Measurements from ENCODE around the gene PRR19. TPM values are rescaled to one million over a fixed set of nuclear protein-coding genes. Genes with fewer than 3 reads are reported as not detected.

Gene PRR19
- total RNA-seq, 4 donors from 2014 or later: 0.27 to 0.45 TPM; not detected in 2

DNA sequence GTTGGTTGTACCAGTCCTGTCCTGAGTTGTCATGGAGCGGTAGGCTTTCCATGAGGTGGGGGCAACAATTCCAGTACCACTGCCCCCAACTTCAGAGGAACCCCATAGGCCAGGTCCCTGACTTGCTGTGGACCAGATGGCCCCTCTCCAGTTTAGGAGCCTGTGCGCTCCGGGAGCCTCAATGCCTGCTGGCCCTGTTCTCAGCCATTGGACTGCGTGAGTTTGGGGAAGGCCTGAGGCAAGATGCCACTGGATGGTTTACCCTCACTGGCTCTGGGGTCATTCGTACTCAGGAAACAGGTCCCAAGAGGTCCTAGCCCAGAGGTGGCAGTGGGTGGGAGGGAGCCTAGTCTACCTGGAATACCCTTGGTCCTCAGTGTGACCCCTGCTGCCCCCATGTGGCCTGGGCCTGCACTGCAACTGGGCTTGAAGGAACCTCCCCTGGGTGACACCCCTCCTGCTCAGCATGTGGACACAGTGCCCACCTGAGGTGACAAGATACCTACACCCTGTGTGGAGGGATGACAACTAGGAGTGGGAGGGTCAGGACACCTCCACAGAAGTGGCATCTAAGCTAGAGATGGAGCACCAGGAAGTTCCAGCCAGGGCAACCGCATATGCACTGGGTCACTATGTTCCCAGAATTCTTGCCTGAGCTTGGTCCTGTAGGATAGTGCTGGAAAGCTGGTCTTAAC, 6.0 kb upstream of the PRR19 start:
- Histone ChIP-seq H3K27me3 (no peaks in the 10 kb centered on the region), H3K27ac (no peak overlapping the region), H3K4me1 (no peaks in the 10 kb centered on the region), H3K36me3 (peaks cover 27 to 30% of the 10 kb centered on the region in 2 donors), H3K4me3 (replicated peaks in 1 of 3) (no peak overlapping the region), H3K9me3 (no peaks in the 10 kb centered on the region)
- 78 to 86% methylated on average over 5 of the region's 6 CpGs for WGBS, 2 donors
- peak; percentile 85 to 87 for DNase-seq
- TF ChIP-seq, protein P1, sequence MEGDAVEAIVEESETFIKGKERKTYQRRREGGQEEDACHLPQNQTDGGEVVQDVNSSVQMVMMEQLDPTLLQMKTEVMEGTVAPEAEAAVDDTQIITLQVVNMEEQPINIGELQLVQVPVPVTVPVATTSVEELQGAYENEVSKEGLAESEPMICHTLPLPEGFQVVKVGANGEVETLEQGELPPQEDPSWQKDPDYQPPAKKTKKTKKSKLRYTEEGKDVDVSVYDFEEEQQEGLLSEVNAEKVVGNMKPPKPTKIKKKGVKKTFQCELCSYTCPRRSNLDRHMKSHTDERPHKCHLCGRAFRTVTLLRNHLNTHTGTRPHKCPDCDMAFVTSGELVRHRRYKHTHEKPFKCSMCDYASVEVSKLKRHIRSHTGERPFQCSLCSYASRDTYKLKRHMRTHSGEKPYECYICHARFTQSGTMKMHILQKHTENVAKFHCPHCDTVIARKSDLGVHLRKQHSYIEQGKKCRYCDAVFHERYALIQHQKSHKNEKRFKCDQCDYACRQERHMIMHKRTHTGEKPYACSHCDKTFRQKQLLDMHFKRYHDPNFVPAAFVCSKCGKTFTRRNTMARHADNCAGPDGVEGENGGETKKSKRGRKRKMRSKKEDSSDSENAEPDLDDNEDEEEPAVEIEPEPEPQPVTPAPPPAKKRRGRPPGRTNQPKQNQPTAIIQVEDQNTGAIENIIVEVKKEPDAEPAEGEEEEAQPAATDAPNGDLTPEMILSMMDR (IDR thresholded peaks at IDR 0.05): peak; percentile 85 to 98 (median 90)
- no peak for TF ChIP-seq POLR2A (IDR thresholded peaks at IDR 0.05)
- intact Hi-C loops (cut with DNase I): loop anchor here (5.0 kb wide), 1 partner anchor 49 kb away; no protein-coding TSS in a partner anchor

DNA sequence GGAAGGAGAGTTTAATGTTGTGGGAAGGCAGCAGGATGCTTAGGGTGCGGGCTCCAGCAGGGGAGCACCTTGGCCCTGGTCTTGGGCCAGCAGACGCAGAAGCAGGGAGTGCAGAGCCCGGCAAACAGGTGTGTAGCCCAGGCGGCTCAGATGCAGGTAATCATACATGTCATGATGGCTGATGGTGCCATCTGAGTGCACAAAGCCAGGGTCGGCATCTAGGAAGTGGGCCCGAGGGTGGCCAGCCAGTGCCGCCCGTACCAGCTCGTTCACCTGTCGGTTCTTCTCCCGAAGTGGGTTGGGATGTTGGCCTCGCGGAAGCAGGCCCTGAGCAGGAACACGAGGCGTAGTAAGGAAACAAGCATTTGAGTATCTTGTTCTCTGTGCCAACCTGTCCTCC, 4.9 kb upstream of the PRR19 start:
- H3K4me3 ChIP-seq (replicated peaks in 1 of 3): no peak overlapping the region
- H3K4me1 ChIP-seq: peaks cover 4 to 6% of the 10 kb centered on the region in 2 donors
- TF ChIP-seq POLR2A (IDR thresholded peaks at IDR 0.05): no peak
- TF ChIP-seq, protein P1 (IDR thresholded peaks at IDR 0.05): no peak
- WGBS, 2 donors: 89 to 92% methylated on average over 13 to 15 of the region's 15 CpGs
- H3K27ac ChIP-seq: no peak overlapping the region
- H3K36me3 ChIP-seq: peaks cover 17 to 20% of the 10 kb centered on the region in 2 donors
- no peak for DNase-seq
- intact Hi-C loops (cut with DNase I): loop anchor here (5.0 kb wide), 1 partner anchor 50 kb away; no protein-coding TSS in a partner anchor
- no peaks in the 10 kb centered on the region for H3K9me3 ChIP-seq
- no peaks in the 10 kb centered on the region for H3K27me3 ChIP-seq

DNA sequence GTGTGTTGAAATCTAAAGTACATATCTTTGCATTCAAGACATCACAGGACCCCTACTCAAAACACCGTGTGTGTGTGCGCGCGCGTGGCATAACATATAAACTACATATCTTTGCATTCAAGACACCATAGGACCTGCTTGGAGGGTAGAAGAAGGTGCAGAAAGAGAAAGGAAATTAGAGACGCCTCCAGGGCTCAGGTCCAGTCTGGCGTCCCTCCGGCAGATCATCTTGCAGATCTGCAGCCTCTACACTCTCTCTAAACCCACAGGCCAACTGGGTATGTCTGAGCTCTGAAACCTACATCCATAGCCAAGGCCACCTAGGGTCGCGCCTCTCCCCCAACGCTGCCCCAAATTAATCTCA, 1.2 kb downstream of the PRR19 start:
- H3K27ac ChIP-seq: no peak overlapping the region
- H3K36me3 ChIP-seq: no peaks in the 10 kb centered on the region
- H3K9me3 ChIP-seq: no peaks in the 10 kb centered on the region
- no peak for TF ChIP-seq POLR2A (IDR thresholded peaks at IDR 0.05)
- TF ChIP-seq, protein P1 (IDR thresholded peaks at IDR 0.05): no peak
- no peak overlapping the region for H3K4me3 ChIP-seq (replicated peaks in 1 of 3)
- H3K27me3 ChIP-seq: no peaks in the 10 kb centered on the region
- intact Hi-C loops (cut with DNase I): no loop called here
- DNase-seq: no peak
- WGBS, 2 donors: 50 to 63% methylated on average over 11 of the region's 11 CpGs
- peaks cover 6 to 11% of the 10 kb centered on the region in 2 donors for H3K4me1 ChIP-seq

DNA sequence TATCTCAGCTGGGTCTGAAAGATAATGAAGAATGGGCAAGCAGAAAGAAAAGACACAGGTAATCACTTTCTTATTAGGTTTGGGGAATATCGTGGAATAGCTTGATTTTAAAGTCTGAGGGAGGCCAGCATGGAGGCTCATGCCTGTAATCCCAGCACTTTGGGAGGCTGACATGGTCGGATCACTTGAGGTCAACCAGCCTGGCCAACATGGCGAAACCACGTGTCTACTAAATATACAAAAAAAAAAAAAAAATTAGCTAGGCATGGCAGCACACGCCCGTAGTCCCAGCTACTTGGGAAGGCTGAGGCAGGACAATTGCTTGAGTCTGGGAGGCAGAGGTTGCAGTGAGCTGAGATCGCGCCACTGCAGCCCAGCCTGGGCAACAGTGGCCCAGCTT, 1.9 kb downstream of the PRR19 start:
- no peaks in the 10 kb centered on the region for H3K27me3 ChIP-seq
- H3K4me3 ChIP-seq (replicated peaks in 1 of 3): no peak overlapping the region
- intact Hi-C loops (cut with DNase I): no loop called here

DNA sequence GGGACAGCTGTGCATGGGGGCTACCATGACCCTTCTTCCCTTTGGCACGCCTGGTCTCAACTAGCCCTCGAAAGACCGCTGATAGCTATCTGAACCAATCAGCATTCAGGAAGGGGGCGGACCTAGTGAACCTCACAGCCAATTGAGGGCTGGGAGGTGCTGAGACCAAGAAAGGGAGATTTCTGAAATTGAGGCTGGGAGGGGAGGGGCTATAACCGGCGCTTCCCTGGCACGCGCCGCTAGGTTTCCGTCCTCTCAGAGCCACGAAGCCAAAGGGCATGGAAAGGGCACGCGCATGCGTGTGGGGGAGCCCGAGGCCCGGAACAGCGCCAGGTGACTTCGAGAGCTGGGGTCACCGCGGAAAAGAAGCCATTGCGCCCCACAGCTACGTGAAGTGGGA, 4.7 kb downstream of the PRR19 start:
- 83 to 93% methylated on average over 22 of the region's 22 CpGs for WGBS, 2 donors
- TF ChIP-seq POLR2A (IDR thresholded peaks at IDR 0.05): no peak
- TF ChIP-seq, protein P1 (IDR thresholded peaks at IDR 0.05): no peak
- H3K27me3 ChIP-seq: no peaks in the 10 kb centered on the region
- no peak overlapping the region for H3K4me3 ChIP-seq (replicated peaks in 1 of 3)
- H3K4me1 ChIP-seq: peaks cover 4 to 10% of the 10 kb centered on the region in 2 donors
- H3K36me3 ChIP-seq: no peaks in the 10 kb centered on the region
- no peaks in the 10 kb centered on the region for H3K9me3 ChIP-seq
- intact Hi-C loops (cut with DNase I): no loop called here
- no peak overlapping the region for H3K27ac ChIP-seq
- no peak for DNase-seq

More for the DNA sequence above, 1.9 kb downstream of the PRR19 start:
- TF ChIP-seq, protein P1 (IDR thresholded peaks at IDR 0.05): no peak
- no peak for TF ChIP-seq POLR2A (IDR thresholded peaks at IDR 0.05)
- Histone ChIP-seq H3K4me1 (peaks cover 6 to 11% of the 10 kb centered on the region in 2 donors), H3K27ac (no peak overlapping the region), H3K36me3 (no peaks in the 10 kb centered on the region), H3K9me3 (no peaks in the 10 kb centered on the region)
- no peak for DNase-seq
- WGBS, 2 donors: 81 to 88% methylated on average over 8 of the region's 8 CpGs
